ENCODE data around the gene GMPR. TPM values are rescaled to one million over a fixed set of nuclear protein-coding genes. Genes with fewer than 3 reads are reported as not detected.

The GMPR gene
- total RNA-seq, 2 experiments from 2014 or later: 0.94 to 1.0 TPM

DNA sequence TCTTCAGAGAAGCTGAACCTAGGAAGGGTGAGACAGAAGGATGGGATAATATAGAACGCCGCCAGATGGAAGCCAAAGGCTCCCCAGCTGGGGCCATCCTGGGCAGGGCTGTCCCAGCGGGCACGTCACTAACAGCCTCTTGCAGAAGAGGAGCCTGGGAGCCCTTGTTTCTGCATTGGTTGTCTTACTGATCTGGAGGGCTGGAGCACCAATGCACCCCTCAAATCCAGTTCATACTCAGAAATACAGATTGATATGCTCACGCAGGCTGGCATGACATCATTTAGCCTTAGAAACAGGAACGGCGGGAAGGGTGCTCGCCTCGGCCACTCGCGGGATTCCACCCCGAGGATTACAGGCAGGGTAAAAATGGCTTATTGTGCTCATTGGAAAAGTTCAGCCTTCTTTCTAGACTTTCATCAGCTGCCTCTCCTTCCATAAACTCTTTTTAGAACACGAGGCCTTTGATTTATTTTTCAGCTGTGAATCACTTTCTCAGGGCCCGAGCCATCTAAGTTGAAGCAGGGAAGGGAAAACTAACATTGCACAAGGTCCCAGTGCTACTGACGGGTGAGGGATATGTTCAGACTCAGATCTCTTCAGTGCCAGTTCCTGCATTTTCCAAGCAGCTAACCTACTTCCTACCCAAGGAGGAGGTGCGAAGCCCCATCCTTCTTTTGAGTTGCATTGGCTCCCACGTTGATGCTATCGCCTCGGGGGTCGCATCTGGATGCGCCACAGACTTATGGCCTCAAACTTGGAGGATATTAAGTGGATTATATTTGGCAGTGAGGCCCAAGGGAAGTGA, 82.3 kb downstream of the GMPR start:
- DNase-seq: no peak
- Mint-ChIP-seq H3K4me1 (ENCODE audit: low read depth) (peaks cover 81% of the 10 kb centered on the region), H3K4me3 (peak overlapping the region; percentile 54), H3K27me3 (ENCODE audit: low read depth) (no peaks in the 10 kb centered on the region), H3K9me3 (no peaks in the 10 kb centered on the region), H3K36me3 (ENCODE audit: low read depth) (no peaks in the 10 kb centered on the region), H3K27ac (peak overlapping the region; percentile 85)
- CTCF ChIA-PET: interaction anchor here (0.9 to 9.0 kb wide), 5 partner anchors 12 to 191 kb away, joined by 3 to 64 read pairs (median 3); no protein-coding TSS in a partner anchor
- intact Hi-C loops (cut with micrococcal nuclease): loop anchor here (1.0 to 10.0 kb wide), 10 partner anchors 83 to 1942 kb away; partner anchors contain the start of genes DEK, FAM8A1, GMPR and MYLIP

GRCh38 chr6:16321341-16321710, 82.9 kb downstream of the GMPR start:
- Mint-ChIP-seq H3K9me3 (no peaks in the 10 kb centered on the region), H3K36me3 (ENCODE audit: low read depth) (peaks cover under 1% of the 10 kb centered on the region), H3K4me1 (ENCODE audit: low read depth) (peaks cover 81% of the 10 kb centered on the region), H3K27ac (no peak overlapping the region), H3K4me3 (no peak overlapping the region), H3K27me3 (ENCODE audit: low read depth) (no peaks in the 10 kb centered on the region)
- CTCF ChIA-PET: interaction anchor here (0.7 to 9.0 kb wide), 3 partner anchors 11 to 153 kb away, joined by 3 to 64 read pairs (median 3); no protein-coding TSS in a partner anchor
- DNase-seq: no peak
- intact Hi-C loops (cut with micrococcal nuclease): loop anchor here (2.0 to 10.0 kb wide), 7 partner anchors 84 to 1941 kb away; partner anchors contain the start of genes DEK, FAM8A1, GMPR and MYLIP

- H3K27me3 Mint-ChIP-seq (ENCODE audit: low read depth): no peaks in the 10 kb centered on the region
- intact Hi-C loops (cut with micrococcal nuclease): loop anchor here (1.0 to 10.0 kb wide), 16 partner anchors 85 to 1940 kb away; partner anchors contain the start of genes ATXN1, DEK, FAM8A1 and GMPR
- CTCF ChIA-PET: interaction anchor here (0.7 to 9.0 kb wide), 6 partner anchors 11 to 449 kb away, joined by 3 to 64 read pairs (median 3); partner anchors contain the start of genes ATXN1 and GMPR
- H3K27ac Mint-ChIP-seq: no peak overlapping the region
- H3K4me1 Mint-ChIP-seq (ENCODE audit: low read depth): peaks cover 80% of the 10 kb centered on the region
- H3K4me3 Mint-ChIP-seq: no peak overlapping the region
- H3K36me3 Mint-ChIP-seq (ENCODE audit: low read depth): peaks cover 5% of the 10 kb centered on the region
- H3K9me3 Mint-ChIP-seq: no peaks in the 10 kb centered on the region
- DNase-seq: no peak
These were observed 83.4 kb downstream of the GMPR start for GRCh38 chr6:16321826-16322225.

DNA sequence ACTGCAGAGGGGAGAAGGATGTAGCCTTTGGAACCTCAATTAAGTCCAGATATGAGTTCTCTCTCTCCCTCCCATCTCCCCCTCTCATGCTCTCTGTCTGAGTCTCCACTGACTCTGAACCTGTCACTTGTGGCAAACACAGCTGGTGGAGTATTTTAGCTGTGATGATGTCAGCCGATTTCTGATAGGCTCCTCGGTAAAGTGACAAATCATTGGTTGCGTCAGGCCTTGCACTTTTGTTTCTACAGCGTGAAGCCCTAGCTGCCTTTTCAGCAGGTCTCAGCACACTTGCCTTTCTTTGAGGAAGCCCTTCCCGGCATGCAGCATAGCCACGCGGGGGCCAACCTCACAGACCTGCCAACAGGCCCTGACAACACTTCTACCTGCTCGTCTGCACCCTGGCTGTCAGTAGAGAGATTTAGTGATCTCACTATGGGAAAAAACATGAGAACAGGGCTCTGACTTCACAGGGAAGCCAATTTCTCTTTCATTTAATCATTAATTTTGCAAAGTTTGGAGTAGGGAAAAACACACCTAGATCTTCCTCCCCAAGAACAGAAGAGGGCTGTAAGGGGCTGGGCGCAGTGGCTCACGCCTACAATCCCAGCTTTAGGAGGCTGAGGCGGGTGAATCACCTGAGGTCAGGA, 84.4 kb downstream of the GMPR start:
- Mint-ChIP-seq H3K27ac (peak overlapping the region; percentile 94), H3K4me3 (peak overlapping the region; percentile 43), H3K27me3 (ENCODE audit: low read depth) (no peaks in the 10 kb centered on the region), H3K36me3 (ENCODE audit: low read depth) (peaks cover 6% of the 10 kb centered on the region), H3K9me3 (no peaks in the 10 kb centered on the region), H3K4me1 (ENCODE audit: low read depth) (peaks cover 71% of the 10 kb centered on the region)
- DNase-seq: peak; percentile 94
- intact Hi-C loops (cut with micrococcal nuclease): loop anchor here (1.0 to 10.0 kb wide), 17 partner anchors 9 to 1940 kb away; partner anchors contain the start of genes ATXN1, DEK, FAM8A1 and GMPR
- CTCF ChIA-PET: interaction anchor here (0.6 to 9.0 kb wide), 7 partner anchors 10 to 448 kb away, joined by 3 to 64 read pairs (median 3); partner anchors contain the start of genes ATXN1 and GMPR

- CTCF ChIA-PET: interaction anchor here (0.6 to 9.0 kb wide), 10 partner anchors 8 to 623 kb away, joined by 3 to 64 read pairs (median 4); no protein-coding TSS in a partner anchor
- Mint-ChIP-seq H3K36me3 (ENCODE audit: low read depth) (peaks cover 8% of the 10 kb centered on the region), H3K4me3 (no peak overlapping the region), H3K4me1 (ENCODE audit: low read depth) (peaks cover 57% of the 10 kb centered on the region), H3K27ac (no peak overlapping the region), H3K27me3 (ENCODE audit: low read depth) (no peaks in the 10 kb centered on the region), H3K9me3 (no peaks in the 10 kb centered on the region)
- intact Hi-C loops (cut with micrococcal nuclease): loop anchor here (5.0 to 10.0 kb wide), 6 partner anchors 87 to 1938 kb away; partner anchors contain the start of genes DEK, FAM8A1 and GMPR
- DNase-seq: no peak
These were observed 85.8 kb downstream of the GMPR start for GRCh38 chr6:16324184-16324583.

DNA sequence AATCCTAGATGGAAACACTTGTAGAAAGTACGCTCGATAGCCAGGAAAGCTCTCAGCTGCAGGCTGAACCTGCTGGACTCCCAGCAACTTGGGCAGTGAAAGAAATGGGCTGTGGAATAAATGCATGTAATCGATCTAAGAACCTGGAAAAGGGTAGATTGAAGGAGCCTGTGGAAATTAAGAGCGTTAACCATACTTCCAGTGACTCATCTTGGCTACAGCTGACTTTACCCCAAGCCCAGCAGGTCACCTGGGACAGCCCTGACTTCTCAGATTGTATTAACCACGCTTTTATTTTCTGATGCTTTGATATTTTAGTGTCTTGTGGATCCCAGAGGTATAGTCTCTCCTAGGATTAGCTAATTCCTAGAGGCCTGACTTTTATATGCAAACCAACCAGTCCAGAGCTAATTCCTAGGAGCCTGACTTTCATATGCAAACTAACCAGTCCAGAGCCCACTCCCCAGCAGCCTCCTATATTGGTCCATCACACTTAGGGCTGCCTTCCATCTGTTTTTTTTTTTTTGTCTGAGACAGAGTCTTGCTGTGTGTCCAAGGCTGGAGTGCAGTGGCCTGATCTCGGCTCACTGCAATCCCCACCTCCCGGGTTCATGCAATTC, 86.3 kb downstream of the GMPR start:
- H3K9me3 Mint-ChIP-seq: no peaks in the 10 kb centered on the region
- H3K27ac Mint-ChIP-seq: no peak overlapping the region
- H3K27me3 Mint-ChIP-seq (ENCODE audit: low read depth): no peaks in the 10 kb centered on the region
- peaks cover 8% of the 10 kb centered on the region for H3K36me3 Mint-ChIP-seq (ENCODE audit: low read depth)
- H3K4me3 Mint-ChIP-seq: no peak overlapping the region
- intact Hi-C loops (cut with micrococcal nuclease): loop anchor here (5.0 to 10.0 kb wide), 6 partner anchors 87 to 1938 kb away; partner anchors contain the start of genes DEK, FAM8A1 and GMPR
- H3K4me1 Mint-ChIP-seq (ENCODE audit: low read depth): peaks cover 52% of the 10 kb centered on the region
- DNase-seq: peak; percentile 30
- CTCF ChIA-PET: interaction anchor here (0.6 to 9.0 kb wide), 11 partner anchors 8 to 622 kb away, joined by 3 to 64 read pairs (median 4); no protein-coding TSS in a partner anchor

- Mint-ChIP-seq H3K9me3 (no peaks in the 10 kb centered on the region), H3K4me1 (ENCODE audit: low read depth) (peaks cover 37% of the 10 kb centered on the region), H3K27ac (no peak overlapping the region), H3K4me3 (no peak overlapping the region), H3K36me3 (ENCODE audit: low read depth) (peaks cover 8% of the 10 kb centered on the region), H3K27me3 (ENCODE audit: low read depth) (no peaks in the 10 kb centered on the region)
- intact Hi-C loops (cut with micrococcal nuclease): loop anchor here (10.0 kb wide), 1 partner anchor 1592 kb away; no protein-coding TSS in a partner anchor
- CTCF ChIA-PET: interaction anchor here (2.4 kb wide), 1 partner anchor 10 kb away, joined by 7 read pairs; no protein-coding TSS in a partner anchor
- DNase-seq: no peak
These were observed 88.1 kb downstream of the GMPR start for GRCh38 chr6:16326531-16326930.

DNA sequence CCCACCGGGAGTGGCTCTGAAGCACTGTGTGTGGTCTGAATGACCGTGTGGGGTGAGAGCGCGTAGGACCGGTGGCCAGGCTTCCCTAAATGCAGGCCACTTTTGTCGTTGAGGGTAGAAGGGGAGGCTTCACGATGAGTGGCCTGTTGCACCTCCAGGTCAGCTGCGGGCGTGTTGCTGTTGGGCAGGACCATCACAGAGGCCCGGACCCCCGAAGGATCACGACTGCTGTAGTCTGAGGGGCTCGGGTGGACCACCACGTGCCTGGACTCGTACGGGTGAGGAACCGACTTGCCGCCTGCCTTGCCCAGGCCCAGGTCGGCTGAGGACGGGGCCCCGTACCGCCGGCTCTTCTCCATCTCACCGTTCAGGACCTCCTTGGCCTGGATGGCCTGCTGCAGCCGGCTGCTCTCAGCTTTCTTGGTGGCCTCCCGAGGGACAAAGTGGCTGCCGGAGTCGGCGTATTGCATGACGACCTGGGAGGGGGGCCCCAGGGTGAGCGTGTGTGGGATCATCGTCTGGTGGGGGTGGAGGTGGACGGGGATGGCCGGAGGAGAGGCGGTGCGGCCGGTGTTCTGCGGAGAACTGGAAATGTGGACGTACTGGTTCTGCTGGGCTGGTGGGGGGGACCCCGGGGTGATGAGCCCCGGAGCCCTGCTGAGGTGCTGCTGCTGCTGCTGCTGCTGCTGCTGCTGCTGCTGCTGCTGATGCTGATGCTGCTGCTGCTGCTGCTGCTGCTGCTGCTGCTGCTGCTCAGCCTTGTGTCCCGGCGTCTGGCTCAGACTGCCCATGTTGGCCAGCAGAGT, 88.8 kb downstream of the GMPR start:
- H3K27me3 Mint-ChIP-seq (ENCODE audit: low read depth): no peaks in the 10 kb centered on the region
- CTCF ChIA-PET: interaction anchor here (0.6 to 2.4 kb wide), 3 partner anchors 11 to 406 kb away, joined by 4 to 7 read pairs (median 5); no protein-coding TSS in a partner anchor
- peaks cover 30% of the 10 kb centered on the region for H3K4me1 Mint-ChIP-seq (ENCODE audit: low read depth)
- H3K27ac Mint-ChIP-seq: no peak overlapping the region
- peaks cover 8% of the 10 kb centered on the region for H3K36me3 Mint-ChIP-seq (ENCODE audit: low read depth)
- DNase-seq: no peak
- no peak overlapping the region for H3K4me3 Mint-ChIP-seq
- H3K9me3 Mint-ChIP-seq: no peaks in the 10 kb centered on the region
- intact Hi-C loops (cut with micrococcal nuclease): loop anchor here (10.0 kb wide), 1 partner anchor 1592 kb away; no protein-coding TSS in a partner anchor

DNA sequence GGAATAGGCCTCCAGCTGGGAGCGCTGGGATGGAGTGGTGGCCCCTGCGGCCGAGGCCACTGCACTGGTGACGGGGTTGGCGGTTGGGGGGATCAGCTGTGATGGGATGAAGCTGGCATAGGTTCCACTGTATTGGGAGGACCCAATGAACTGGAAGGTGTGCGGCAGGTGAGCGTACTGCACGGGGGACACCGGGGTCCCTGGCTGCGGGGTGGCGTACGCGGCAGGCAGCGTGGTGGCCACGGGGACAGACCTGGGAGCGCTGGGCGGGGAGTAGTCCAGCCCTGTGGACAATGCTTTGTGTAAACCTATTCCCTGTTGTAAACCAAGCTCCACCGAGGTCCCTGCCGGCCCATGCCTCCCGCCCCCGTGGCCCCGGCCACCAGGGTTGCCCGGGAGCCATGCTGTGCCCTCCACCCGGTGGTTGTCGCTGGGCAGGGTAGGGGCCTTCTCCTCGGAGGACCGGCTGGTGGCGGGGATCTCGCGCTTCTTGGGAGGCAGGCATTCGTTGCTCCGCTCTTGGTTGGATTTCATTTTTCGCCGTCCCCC, 89.5 kb downstream of the GMPR start:
- Mint-ChIP-seq H3K4me3 (no peak overlapping the region), H3K27ac (no peak overlapping the region), H3K36me3 (ENCODE audit: low read depth) (peaks cover 8% of the 10 kb centered on the region), H3K27me3 (ENCODE audit: low read depth) (no peaks in the 10 kb centered on the region), H3K4me1 (ENCODE audit: low read depth) (peaks cover 24% of the 10 kb centered on the region), H3K9me3 (no peaks in the 10 kb centered on the region)
- intact Hi-C loops (cut with micrococcal nuclease): loop anchor here (10.0 kb wide), 1 partner anchor 1593 kb away; no protein-coding TSS in a partner anchor
- no peak for DNase-seq
- CTCF ChIA-PET: interaction anchor here (2.4 kb wide), 1 partner anchor 11 kb away, joined by 7 read pairs; no protein-coding TSS in a partner anchor

DNA sequence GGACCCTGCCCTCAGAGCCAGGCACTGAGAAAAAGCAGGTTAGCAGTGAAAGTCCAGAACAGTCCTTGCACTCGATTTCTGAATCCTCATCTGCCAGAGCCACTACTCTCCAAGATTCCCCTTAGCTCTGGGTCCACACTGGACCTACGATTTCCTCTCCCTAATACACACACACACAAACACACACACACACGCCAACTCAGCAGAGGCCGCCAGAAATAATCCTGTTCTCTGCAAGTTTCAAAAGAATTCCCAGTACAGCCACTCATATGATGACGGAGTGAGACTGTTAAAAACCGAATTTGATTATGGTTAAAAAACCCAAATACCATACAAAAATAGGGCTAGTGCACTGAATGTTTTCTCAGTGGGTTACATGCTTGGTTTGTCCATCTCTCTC, 90.8 kb downstream of the GMPR start:
- intact Hi-C loops (cut with micrococcal nuclease): loop anchor here (10.0 kb wide), 1 partner anchor 1594 kb away; no protein-coding TSS in a partner anchor
- H3K27ac Mint-ChIP-seq: no peak overlapping the region
- no peak overlapping the region for H3K4me3 Mint-ChIP-seq
- peaks cover 13% of the 10 kb centered on the region for H3K4me1 Mint-ChIP-seq (ENCODE audit: low read depth)
- CTCF ChIA-PET: interaction anchor here (0.6 to 1.0 kb wide), 3 partner anchors 43 to 56 kb away, joined by 3 read pairs; no protein-coding TSS in a partner anchor
- H3K27me3 Mint-ChIP-seq (ENCODE audit: low read depth): no peaks in the 10 kb centered on the region
- DNase-seq: no peak
- peaks cover 8% of the 10 kb centered on the region for H3K36me3 Mint-ChIP-seq (ENCODE audit: low read depth)
- no peaks in the 10 kb centered on the region for H3K9me3 Mint-ChIP-seq
